Measurements from ENCODE around the gene LARGE1. TPM values are rescaled to one million over a fixed set of nuclear protein-coding genes. Genes with fewer than 3 reads are reported as not detected.

Gene LARGE1
- polyA plus RNA-seq (2013, experiment 1 of 2; ENCODE audit: insufficient read length), result 12.3 TPM
- polyA plus RNA-seq (2013, experiment 2 of 2; ENCODE audit: insufficient read length), result 12.8 TPM

- DNase-seq, result peak; percentile 42
Measured at GRCh38 chr22:33920197-33920540, at the start of gene LARGE1. TSS of gene LARGE1 (minus strand) at chr22:33920476.

- no peak for DNase-seq
Measured at GRCh38 chr22:33969045-33969444, 48.8 kb upstream of the LARGE1 start.

GRCh38 chr22:33964121-33964520 is 43.8 kb upstream of the LARGE1 start:
- DNase-seq, result no peak

- DNase-seq, result no peak
Measured at GRCh38 chr22:33962409-33962808, 42.1 kb upstream of the LARGE1 start.

- DNase-seq, result no peak
Measured at GRCh38 chr22:33958741-33959140, 38.5 kb upstream of the LARGE1 start.

GRCh38 chr22:33957086-33957485 is 36.8 kb upstream of the LARGE1 start:
- no peak for DNase-seq

- no peak for DNase-seq
Measured at GRCh38 chr22:33952776-33953175, 32.5 kb upstream of the LARGE1 start.

- DNase-seq, result no peak
Measured at GRCh38 chr22:33940741-33941140, 20.5 kb upstream of the LARGE1 start.

- no peak for DNase-seq
Measured at GRCh38 chr22:33932997-33933396, 12.7 kb upstream of the LARGE1 start.

GRCh38 chr22:33931406-33931805 is 11.1 kb upstream of the LARGE1 start:
- no peak for DNase-seq

GRCh38 chr22:33927752-33928151 is 7.5 kb upstream of the LARGE1 start:
- no peak for DNase-seq

- DNase-seq, result no peak
Measured at GRCh38 chr22:33925194-33925593, 4.9 kb upstream of the LARGE1 start.

- DNase-seq, result peak; percentile 66
Measured at GRCh38 chr22:33923660-33924246, 3.5 kb upstream of the LARGE1 start.

- peak; percentile 19 for DNase-seq
Measured at GRCh38 chr22:33923033-33923432, 2.8 kb upstream of the LARGE1 start.

- DNase-seq, result peak; percentile 12
Measured at GRCh38 chr22:33922349-33922681, 2.0 kb upstream of the LARGE1 start.

- peak; percentile 66 for DNase-seq
Measured at GRCh38 chr22:33921525-33922348, 1.5 kb upstream of the LARGE1 start.

GRCh38 chr22:33920927-33921524 is 750 bp upstream of the LARGE1 start:
- peak; percentile 97 for DNase-seq

GRCh38 chr22:33919391-33920196 is 682 bp downstream of the LARGE1 start:
- DNase-seq, result peak; percentile 46

- DNase-seq, result no peak
Measured at GRCh38 chr22:33918676-33919365, 1.5 kb downstream of the LARGE1 start.

- peak; percentile 38 for DNase-seq
Measured at GRCh38 chr22:33917744-33918406, 2.4 kb downstream of the LARGE1 start.

- no peak for DNase-seq
Measured at GRCh38 chr22:33914699-33915098, 5.6 kb downstream of the LARGE1 start.

GRCh38 chr22:33914131-33914530 is 6.1 kb downstream of the LARGE1 start:
- no peak for DNase-seq

Measured in fibroblast of skin of scalp (primary cell).